Naive B cell (primary cell): ENCODE data around the gene NKAIN2. TPM values are rescaled to one million over a fixed set of nuclear protein-coding genes. Genes with fewer than 3 reads are reported as not detected.

Source experiments
- ATAC-seq, 2 donors: fragments of 150-1000 bp; cut with Tn5 transposase; 2 replicates each; pipeline ENCODE4 v1.10.0; 2021; ENCODE audit warnings: low read depth in 2 of 2, mild to moderate bottlenecking in 2 of 2, moderate library complexity in 2 of 2
- DNase-seq: peaks from one replicate; pipeline ENCODE4 v3.0.0; 2022
- H3K27ac Mint-ChIP-seq, 6 donors: one replicate each; pipeline ENCODE4 v1.8.0; 2020 to 2022; ENCODE audit warnings: mild to moderate bottlenecking in 6 of 6, mixed read lengths in 6 of 6, moderate library complexity in 5 of 6, inconsistent platforms in 2 of 6
- H3K27me3 Mint-ChIP-seq, 3 donors: one replicate each; pipeline ENCODE4 v1.8.0; 2021 to 2022; ENCODE audit warnings: mixed read lengths in 3 of 3, mild to moderate bottlenecking in 1 of 3
- H3K36me3 Mint-ChIP-seq, 2 donors: one replicate each; pipeline ENCODE4 v1.8.0; 2020 to 2022; ENCODE audit warnings: mixed read lengths in 2 of 2, inconsistent platforms in 1 of 2, mild to moderate bottlenecking in 1 of 2
- H3K4me1 Mint-ChIP-seq, 3 donors: one replicate each; pipeline ENCODE4 v1.8.0; 2020 to 2022; ENCODE audit warnings: mixed read lengths in 3 of 3, inconsistent platforms in 1 of 3, mild to moderate bottlenecking in 1 of 3, moderate library complexity in 1 of 3
- H3K4me3 Mint-ChIP-seq, 8 donors: one replicate each; pipeline ENCODE4 v1.8.0; 2020 to 2022; ENCODE audit warnings: mild to moderate bottlenecking in 8 of 8, mixed read lengths in 8 of 8, moderate library complexity in 8 of 8, inconsistent platforms in 2 of 8
- H3K9me3 Mint-ChIP-seq, 7 donors: one replicate each; pipeline ENCODE4 v1.8.0; 2020 to 2022; ENCODE audit warnings: mixed read lengths in 7 of 7, mild to moderate bottlenecking in 5 of 7, inconsistent platforms in 2 of 7, moderate library complexity in 1 of 7
- polyA plus RNA-seq, 6 donors: library from polyadenylated mRNA; unstranded; fragments of 300-500 nt; fragmentation: Illumina TruSeq; gene quantifications; one replicate each; pipeline ENCODE4 v1.2.3, GENCODE V29; 2021; ENCODE audit warnings: low read depth in 6 of 6

Gene NKAIN2
- polyA plus RNA-seq, 6 donors from 2014 or later: not detected

DNA sequence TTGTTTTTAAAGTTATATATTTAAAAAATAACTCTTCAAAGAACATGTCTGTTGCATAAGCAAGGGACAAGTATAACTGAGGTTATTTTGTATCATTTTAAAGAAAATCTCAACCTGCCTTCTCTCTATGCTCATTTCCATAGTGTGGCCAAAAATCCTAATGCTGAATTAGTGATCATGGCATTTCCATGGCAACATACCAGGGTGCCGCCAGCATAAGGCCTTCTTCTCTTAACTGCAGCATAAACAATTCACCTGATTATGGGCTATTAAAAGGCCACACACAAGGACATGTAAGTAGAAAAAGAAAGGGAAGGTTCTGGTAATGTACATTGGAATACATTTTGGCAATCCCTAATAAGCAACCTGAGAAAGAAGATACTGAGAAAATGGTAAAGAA lies 1063.5 kb downstream of the NKAIN2 start:
- Mint-ChIP-seq H3K9me3 (peaks cover 0 to 7% (median 0%) of the 10 kb centered on the region in 7 donors), H3K4me1 (no peaks in the 10 kb centered on the region), H3K36me3 (no peaks in the 10 kb centered on the region), H3K4me3 (no peak overlapping the region), H3K27ac (no peak overlapping the region), H3K27me3 (no peaks in the 10 kb centered on the region)
- DNase-seq (no peak), ATAC-seq (no peak)

DNA sequence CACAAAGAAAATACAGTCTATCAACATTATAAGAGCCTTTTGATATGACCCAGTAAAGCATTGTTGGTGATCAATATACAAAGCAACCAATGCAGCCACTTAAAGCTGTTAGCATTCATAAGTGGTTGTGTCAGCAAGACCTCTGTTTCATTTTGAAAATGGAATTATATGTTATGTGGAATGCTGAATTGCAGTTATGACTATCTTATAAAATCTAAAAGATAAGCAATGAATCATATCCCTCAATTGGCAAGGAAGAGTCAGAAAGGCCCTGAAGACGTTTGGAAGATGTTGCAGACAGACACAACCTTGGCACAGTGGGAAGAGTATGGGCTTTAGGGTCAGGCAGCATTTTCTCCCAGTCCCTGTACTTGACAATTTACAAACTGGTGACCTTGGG lies 1064.8 kb downstream of the NKAIN2 start:
- Mint-ChIP-seq H3K27ac (no peak overlapping the region), H3K4me3 (no peak overlapping the region), H3K9me3 (peaks cover 0 to 4% (median 0%) of the 10 kb centered on the region in 7 donors), H3K36me3 (no peaks in the 10 kb centered on the region), H3K4me1 (no peaks in the 10 kb centered on the region), H3K27me3 (no peaks in the 10 kb centered on the region)
- ATAC-seq (no peak), DNase-seq (no peak)

DNA sequence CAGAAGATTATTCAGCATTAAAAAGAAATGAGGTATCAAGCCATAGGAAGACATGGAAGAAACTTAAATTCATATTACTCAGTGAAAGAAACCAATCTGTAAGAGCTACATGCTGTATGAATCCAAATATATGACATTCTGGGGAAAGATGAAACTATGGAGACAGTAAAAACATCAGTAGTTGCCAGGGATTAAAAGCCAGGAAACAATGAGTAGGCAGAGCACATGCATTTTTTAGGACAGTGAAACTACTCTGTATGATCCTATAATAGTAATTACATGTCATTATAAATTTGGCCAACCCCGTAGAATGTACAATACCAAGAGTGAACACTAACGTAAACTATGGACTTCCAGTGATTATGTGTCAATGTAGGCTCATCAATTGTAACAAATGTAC lies 1065.8 kb downstream of the NKAIN2 start:
- no peaks in the 10 kb centered on the region for H3K4me1 Mint-ChIP-seq
- H3K4me3 Mint-ChIP-seq: no peak overlapping the region
- no peaks in the 10 kb centered on the region for H3K27me3 Mint-ChIP-seq
- DNase-seq (no peak), ATAC-seq (no peak)
- no peaks in the 10 kb centered on the region for H3K36me3 Mint-ChIP-seq
- peak overlapping the region in 1 of 6 donors; percentile 36 for H3K27ac Mint-ChIP-seq
- H3K9me3 Mint-ChIP-seq: peaks cover 0 to 4% (median 0%) of the 10 kb centered on the region in 7 donors

DNA sequence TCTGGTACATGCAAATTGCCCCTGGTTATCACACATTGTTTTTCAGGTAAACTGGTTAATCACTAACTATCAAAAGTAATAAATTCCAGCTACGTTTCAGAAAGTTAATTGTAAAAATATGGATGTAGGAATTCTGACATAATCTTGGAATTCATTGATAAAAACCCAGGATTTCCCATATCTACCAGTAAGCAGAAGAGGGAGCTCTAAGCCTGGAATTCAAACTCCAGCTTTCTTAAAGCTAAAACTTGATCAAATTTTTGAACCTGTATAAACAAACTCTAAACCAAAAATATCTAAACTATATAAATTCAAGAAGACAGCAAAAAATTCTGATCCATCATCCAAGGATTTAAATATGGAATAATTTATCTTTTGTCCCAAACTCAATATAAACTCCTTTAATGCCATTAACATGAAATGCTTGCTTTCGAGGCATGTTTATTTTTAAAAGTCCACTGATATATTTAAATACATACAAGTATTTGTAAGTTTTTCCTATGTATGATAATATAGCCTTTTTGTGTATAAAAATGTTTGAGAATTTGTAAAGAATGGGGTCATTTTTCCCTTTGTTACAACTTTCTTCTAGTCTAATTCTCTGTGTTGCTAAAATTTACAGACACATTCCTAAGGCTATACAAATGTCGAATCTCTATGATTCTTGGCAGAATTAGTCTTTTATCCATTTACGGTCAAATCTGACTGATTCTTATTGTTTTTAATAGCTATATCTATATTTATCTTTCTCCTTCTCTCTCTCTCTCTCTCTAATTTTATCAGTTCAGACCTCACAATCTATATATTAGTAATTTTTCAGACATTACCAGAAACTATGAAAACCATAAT lies 1067.2 kb downstream of the NKAIN2 start:
- DNase-seq (no peak), ATAC-seq (no peak)
- Mint-ChIP-seq H3K27ac (no peak overlapping the region), H3K4me1 (no peaks in the 10 kb centered on the region), H3K27me3 (no peaks in the 10 kb centered on the region), H3K4me3 (no peak overlapping the region), H3K9me3 (peaks cover 0 to 4% (median 0%) of the 10 kb centered on the region in 7 donors), H3K36me3 (no peaks in the 10 kb centered on the region)

DNA sequence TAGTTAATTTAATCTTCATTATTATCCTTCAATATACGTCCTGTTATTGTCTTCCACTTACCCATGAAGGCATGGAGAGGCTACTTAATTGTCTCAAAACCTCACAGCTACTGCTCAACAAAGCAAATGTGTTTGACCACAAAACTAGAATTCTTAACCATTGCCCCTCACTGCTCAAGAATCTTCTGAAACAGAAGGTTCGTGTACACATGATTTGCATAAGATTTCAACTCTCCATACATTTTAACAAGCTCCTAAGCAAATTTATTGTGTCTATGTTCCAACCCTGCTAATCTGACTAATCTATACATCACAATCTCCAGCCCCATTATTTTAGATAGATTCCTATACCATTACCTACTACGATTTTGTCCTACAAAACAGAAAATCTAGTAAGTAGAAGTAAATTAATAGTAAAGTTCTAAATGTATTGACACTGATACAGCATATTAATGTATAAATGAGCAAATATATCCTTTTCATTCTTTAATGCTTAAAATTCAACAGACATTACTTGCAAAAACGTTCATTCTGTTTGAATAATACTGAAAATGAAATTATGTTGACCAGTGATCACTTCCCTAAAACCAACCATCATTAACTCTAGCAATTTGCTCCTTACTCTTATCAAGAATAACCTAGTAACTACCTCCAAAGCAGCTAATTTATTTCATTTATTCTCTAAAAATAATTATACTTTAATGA lies 1068.8 kb downstream of the NKAIN2 start:
- Mint-ChIP-seq H3K27me3 (no peaks in the 10 kb centered on the region), H3K9me3 (peaks cover 0 to 3% (median 0%) of the 10 kb centered on the region in 7 donors), H3K4me1 (no peaks in the 10 kb centered on the region), H3K36me3 (no peaks in the 10 kb centered on the region), H3K4me3 (no peak overlapping the region), H3K27ac (no peak overlapping the region)
- DNase-seq (no peak), ATAC-seq (no peak)

DNA sequence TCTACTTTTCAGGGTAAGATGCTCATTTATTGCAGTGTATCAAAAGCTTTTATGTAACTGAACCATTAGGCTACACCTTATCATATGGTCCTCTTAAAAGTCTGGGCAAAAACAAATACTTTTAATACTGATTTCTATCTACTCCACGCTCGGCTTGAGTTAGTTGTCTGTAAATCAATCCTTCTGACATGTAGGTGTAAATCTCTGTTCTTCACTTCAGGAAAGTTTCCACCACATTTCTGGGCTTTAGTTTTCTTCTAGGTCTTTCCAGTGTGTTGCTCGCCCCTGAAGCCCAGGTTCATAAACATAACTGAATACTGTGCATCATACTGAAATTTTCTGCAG lies 1069.4 kb downstream of the NKAIN2 start:
- H3K9me3 Mint-ChIP-seq: peaks cover 0 to 3% (median 0%) of the 10 kb centered on the region in 7 donors
- no peaks in the 10 kb centered on the region for H3K4me1 Mint-ChIP-seq
- no peaks in the 10 kb centered on the region for H3K27me3 Mint-ChIP-seq
- DNase-seq (no peak), ATAC-seq (no peak)
- no peak overlapping the region for H3K27ac Mint-ChIP-seq
- H3K36me3 Mint-ChIP-seq: no peaks in the 10 kb centered on the region
- no peak overlapping the region for H3K4me3 Mint-ChIP-seq

Other genes starting within 250 kb of the NKAIN2 start
- not detected for gene TRDN, start 166.9 kb upstream of the NKAIN2 start, polyA plus RNA-seq